Measurements from ENCODE around the gene TRIM60.

GRCh38 chr4:164989471-164989870 is 42.3 kb upstream of the TRIM60 start:
- TF ChIP-seq CTCF (IDR thresholded peaks at IDR 0.05) (no peak), POLR2AphosphoS5 (IDR thresholded peaks at IDR 0.05) (no peak), POLR2A (IDR thresholded peaks at IDR 0.05; ENCODE audit: low read depth) (no peak), EP300 (IDR thresholded peaks at IDR 0.05) (no peak)

Data from esophagus muscularis mucosa (tissue), 4 donors.